Iris pigment epithelial cell (primary cell): ENCODE data around the gene BROX.
A peak's percentile ranks its signal among the peaks of the same experiment; 100 is the strongest.
"Not testable (repeated sequence)": the region's sequence is repeated elsewhere in the genome, so short reads cannot be mapped to it uniquely, and the experiment has no call there.

Source experiments
- DNase-seq: peaks from one replicate; pipeline ENCODE4 v3.0.0-alpha.2; 2011; ENCODE audit warnings: low read depth

The BROX gene, protein sequence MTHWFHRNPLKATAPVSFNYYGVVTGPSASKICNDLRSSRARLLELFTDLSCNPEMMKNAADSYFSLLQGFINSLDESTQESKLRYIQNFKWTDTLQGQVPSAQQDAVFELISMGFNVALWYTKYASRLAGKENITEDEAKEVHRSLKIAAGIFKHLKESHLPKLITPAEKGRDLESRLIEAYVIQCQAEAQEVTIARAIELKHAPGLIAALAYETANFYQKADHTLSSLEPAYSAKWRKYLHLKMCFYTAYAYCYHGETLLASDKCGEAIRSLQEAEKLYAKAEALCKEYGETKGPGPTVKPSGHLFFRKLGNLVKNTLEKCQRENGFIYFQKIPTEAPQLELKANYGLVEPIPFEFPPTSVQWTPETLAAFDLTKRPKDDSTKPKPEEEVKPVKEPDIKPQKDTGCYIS

GRCh38 chr1:222712253-222713090 lies at the start of gene BROX, which contains the start of gene AIDA:
TSS of gene BROX (plus strand) at chr1:222712564. CDS start at chr1:222715700, 3,136 bp downstream.
TSS of gene AIDA (minus strand) at chr1:222712491. CDS start at chr1:222712317, 174 bp downstream.
- DNase-seq = peak; percentile 82

GRCh38 chr1:222663431-222663934 lies 48.9 kb upstream of the BROX start:
- DNase-seq = no peak

DNA sequence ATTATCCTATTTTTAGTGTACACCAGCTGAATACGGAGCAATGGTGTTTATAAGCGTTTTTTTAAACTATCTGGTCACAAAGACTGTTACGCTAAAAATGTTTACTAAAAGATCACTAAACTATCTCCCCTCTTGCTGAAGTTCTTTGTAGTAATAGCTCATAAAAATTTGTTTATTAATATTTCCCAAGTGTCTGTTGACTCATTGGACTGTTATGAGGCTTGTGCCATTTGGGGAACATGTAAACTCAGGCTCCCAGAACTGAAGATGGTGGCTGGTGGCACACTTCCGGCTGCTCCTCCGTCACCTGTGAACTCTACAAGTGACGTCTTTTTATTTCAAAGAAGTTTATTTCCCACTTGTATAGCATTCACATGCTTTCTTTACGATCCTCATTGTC lies 46.4 kb upstream of the BROX start:
- peak; percentile 49 for DNase-seq

DNA sequence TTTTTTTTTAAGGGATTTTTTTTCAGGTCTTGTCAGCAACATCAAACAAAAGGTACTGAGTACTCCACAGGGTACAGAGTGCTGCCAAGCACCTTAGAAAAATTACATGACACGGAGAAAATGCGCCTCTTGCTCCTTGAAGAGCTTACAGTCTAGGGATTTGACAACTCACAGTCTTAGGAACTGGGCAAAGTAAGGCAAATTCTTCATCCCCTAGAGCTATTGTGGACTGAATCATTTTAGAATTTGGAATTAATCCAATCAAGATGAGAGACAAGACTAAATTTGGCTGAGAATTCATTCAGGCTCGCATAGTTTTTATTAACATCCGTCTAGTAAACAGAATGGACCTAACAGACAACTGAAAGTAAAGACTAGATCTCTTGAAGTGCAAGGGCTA lies 44.2 kb upstream of the BROX start:
- DNase-seq = not testable (repeated sequence)

GRCh38 chr1:222669107-222669506 lies 43.3 kb upstream of the BROX start:
- DNase-seq = not testable (repeated sequence)

DNA sequence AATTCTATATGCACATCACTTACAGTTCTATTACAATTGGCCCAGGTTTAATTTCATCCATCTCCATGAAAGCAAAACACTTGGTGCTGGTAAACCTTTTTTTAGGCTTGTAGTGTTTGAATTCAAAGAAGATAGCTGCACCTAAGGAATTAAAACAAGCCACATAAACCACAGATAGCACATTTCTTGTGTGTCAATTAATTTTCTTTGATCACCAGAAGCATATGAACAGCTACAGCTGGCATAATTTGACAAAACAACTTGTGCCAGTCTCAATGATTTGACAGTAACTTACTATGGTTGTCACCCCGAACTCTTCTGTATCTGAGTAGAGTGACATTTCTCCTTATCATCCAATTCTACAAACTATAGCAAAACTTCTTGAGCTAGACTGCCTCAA lies 42.3 kb upstream of the BROX start:
- DNase-seq = no peak

DNA sequence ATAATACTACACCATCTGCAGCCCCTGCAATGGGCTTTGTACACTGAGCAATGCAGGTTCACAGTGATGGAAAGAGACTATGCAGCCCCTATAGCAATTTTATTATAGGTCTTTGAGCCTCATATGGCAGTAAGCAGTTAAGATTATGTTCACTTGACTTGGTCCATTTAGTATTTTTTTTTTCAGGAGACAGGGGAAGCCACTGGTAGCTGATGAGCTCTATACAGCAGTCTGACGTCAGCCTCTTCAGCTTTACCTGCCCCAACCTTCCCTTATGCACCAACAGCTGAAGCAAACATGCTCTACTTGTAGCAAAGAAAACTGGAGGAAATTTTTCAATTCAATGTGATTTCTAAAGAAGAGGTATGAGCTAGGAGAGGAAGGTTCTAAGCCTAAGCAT lies 32.3 kb upstream of the BROX start:
- DNase-seq = no peak

DNA sequence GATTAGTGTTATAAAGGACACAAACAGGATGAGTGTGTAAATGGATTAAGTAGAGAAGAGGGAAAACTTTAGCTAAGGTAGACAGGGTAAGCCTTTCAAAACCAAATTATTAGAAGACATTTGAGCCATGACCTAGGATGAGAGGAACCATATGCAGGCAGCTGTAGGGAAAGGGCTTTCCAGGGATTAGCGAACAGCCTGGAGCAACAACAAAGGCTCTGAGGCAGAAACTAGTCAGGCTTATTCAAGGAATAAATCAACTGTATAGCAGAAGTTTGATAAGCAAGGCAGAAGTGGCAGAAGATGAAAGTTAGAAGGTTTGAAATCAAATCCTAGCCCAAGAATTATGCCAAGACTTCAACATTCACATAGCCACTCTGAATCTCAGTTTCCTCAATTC lies 21.3 kb upstream of the BROX start:
- no peak for DNase-seq

- DNase-seq = no peak
Observed at GRCh38 chr1:222694927-222695326, 17.4 kb upstream of the BROX start.

DNA sequence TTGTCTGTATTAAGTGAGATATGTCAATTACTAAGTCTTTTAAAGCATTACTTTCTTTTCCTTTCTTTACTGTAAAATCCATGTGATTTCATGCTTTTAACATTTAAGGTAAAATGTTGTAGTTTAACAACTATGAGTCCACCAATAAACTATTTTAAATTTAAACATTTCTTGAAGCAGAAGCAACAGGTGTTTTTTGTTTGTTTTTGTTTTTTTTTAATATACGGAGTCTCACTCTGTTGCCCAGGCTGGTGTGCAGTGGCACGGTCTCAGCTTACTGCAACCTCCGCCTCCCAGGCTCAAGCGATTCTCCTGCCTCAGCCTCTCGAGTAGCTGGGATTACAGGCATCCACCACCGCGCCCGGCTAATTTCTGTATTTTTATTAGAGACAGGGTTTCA lies 15.6 kb upstream of the BROX start:
- DNase-seq = no peak

DNA sequence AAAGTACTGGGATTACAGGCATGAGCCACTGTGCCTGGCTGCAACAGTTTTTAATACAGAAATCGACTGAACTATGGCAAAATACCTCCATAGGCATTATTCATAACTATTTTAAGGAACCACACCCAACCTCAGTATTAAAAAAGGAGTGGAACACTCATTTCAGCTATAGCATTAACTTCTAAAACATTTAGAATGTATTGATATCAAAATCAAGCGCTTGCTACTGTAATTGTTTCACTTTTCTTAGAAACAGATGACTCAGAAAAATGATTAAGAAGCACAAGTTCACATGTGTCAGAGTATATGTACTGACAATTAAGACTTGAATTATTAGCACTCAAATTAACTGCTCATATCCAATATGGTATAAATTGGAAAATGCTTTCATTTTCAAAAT lies 15.2 kb upstream of the BROX start:
- peak; percentile 6 for DNase-seq

- DNase-seq = peak; percentile 57
Observed at GRCh38 chr1:222697826-222698225, 14.5 kb upstream of the BROX start.

DNA sequence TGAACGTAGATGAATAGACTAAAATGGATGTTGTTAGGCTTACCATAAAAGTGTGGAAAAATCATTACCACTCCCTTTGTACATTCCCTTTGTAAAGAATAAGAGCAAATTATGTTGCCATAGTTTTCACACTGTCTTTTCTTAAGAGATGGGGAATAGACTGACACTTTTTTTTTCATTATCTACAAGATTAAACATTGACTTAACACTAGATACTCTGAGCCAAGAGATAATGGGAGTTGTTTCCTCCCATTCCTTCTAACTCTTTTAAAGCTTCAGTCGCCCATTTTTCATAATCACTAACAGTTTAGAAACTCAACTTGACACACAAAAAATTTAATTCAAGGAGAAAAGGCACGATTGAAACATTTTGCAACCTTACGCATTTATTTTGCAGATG lies 10.2 kb upstream of the BROX start:
- DNase-seq = no peak

DNA sequence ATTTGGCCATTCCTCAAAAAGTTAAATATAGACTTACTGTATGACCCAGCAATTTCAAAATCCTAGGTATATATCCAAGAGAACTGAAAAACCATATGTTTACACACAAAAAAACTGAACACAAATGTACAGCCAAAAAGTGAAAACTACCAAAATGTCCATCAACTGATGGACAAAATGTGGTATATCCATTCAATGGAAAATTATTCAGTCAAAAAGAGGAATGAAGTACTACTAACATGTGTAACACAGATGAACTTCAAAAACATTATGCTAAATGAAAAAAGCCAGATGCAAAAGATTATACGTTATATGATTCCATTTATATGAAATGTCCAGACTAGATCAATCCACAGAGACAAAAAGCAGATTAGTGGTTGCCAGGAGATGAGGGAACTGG lies 8.1 kb upstream of the BROX start:
- no peak for DNase-seq

GRCh38 chr1:222706815-222707214 lies 5.5 kb upstream of the BROX start:
- no peak for DNase-seq

DNA sequence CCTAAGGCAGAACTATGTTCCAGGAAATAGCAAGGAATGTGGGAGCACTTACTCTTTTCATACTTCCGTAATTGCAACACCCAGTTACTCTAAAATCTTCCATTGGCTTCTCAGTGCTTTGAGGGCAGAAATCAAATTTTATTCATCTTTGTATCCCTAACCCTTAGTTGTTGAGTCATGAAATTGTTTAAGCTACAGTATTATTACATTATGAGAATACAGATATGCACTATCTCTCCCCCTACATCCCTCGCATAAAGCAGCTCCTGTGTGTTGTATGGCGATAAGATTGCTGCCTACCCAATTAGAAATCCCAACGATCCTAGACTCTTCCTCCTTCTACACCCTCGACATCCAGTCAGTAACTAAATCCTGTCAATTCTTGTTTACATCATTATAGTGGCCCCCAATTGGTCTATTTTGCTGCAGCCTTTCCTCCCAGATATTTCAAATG lies 2.6 kb upstream of the BROX start:
- peak; percentile 56 for DNase-seq

- peak; percentile 68 for DNase-seq
Observed at GRCh38 chr1:222711319-222712252, 778 bp upstream of the BROX start.

DNA sequence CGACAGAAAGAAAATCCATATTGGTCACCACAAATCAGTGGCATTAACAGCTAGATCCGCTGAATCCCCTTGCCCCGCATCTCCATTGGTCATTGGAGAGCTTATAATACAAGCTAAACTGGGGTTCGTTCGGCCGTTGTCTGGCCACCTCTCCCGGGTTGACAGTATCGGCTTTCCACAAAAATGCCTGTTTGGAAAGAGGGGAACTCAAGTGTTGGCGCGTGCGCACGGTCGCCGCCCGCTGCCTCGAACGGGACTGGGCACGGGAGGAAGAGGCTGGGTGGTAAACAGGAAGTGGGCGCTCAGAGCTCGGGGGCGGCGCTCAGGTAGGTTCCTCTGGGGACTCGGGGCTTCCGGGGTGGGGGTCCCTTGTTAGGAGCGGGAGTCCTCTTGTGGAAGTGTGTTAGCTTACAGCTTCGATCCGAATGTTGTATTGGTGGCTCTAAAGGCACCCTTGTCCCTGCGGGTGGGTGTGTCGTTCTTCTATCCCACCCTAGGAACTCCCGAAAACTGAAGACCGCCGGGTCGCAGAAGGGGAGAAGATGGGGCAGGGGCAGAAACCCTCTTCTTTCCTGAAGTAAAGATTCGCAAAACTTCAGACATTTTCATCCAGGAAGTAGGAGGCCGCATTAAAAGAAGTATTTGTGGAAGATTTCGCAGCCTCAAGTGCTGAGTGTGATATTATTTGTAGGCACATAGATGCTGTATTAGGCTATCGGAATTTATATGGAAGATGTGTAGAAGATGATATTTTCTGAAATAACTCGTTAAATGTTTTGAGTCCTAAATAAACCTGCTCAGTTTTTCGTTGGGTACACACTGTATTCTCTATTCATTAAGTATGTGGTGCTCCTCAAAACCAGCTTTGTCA lies 962 bp downstream of the BROX start:
- peak; percentile 95 for DNase-seq

DNA sequence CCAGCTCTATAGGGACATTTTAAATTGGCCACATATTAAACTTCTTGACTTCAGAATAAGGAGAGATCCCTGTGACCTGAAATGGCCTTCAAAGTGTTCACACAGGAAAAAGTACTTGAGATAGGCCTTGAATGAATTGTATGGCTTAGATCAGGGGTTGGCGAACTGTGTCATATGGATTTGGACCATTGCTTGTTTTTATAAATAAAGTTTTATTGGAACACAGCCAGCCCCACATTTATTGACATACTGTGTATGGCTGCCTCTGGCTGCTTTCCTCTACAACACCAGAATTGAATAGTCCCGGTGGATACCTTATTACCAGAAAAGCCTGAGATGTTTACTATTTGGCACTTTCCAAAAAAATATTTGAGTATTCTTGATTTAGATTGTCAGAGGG lies 4.0 kb downstream of the BROX start:
- DNase-seq = no peak

- DNase-seq = no peak
Observed at GRCh38 chr1:222728746-222729145, 16.4 kb downstream of the BROX start.

DNA sequence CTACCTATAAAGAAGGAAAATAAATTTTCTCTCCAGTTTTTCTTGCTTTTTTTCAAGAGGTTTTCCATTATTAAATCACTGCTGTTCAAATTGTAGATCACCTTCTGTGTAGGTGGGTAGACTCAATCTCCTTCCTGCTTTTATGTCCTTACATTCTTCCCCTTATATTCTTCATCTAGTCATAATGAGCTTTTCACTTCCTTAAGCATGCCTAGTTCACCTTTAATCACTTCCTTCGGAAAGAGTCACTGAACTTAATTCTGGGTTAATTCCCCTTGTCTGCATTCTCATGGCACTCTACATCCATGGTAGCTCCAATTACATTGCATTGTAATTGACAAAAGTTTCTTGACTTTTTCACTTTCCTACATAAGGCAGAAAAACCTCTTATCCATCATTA lies 18.5 kb downstream of the BROX start:
- no peak for DNase-seq
